SH-SY5Y (cell line): ENCODE measurements around the gene NAXE.

Source experiments
- GATA2 ChIP-seq: IDR thresholded peaks from 2 replicates; pipeline ENCODE4 v1.6.1; 2011; ENCODE audit warnings: mild to moderate bottlenecking, low read depth, low read length
- GATA3 ChIP-seq: IDR thresholded peaks from 2 replicates; pipeline ENCODE4 v1.6.1; 2011; ENCODE audit warnings: low read depth, mild to moderate bottlenecking, low read length, moderate library complexity

NAXE gene

DNA sequence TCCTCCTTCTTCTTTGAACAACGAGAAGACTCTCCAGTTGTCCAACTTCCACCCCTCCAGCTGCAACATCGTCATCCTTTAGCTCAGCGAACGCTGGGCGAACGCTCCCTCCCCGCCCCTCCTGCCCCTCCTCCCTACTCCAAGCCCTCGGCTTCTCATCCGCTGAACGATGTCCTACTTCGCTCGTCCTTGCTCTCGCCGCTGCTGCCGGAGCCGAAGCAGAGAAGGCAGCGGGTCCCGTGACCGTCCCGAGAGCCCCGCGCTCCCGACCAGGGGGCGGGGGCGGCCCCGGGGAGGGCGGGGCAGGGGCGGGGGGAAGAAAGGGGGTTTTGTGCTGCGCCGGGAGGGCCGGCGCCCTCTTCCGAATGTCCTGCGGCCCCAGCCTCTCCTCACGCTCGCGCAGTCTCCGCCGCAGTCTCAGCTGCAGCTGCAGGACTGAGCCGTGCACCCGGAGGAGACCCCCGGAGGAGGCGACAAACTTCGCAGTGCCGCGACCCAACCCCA lies 50.2 kb downstream of the NAXE start, which contains the start of gene BCAN:
Gene BCAN, plus strand, starts transcription at position 357 of the 504 bp plus-strand sequence. CDS start 3,938 bp downstream, outside the sequence.
- TF ChIP-seq GATA3 = no peak
- no peak for TF ChIP-seq GATA2

DNA sequence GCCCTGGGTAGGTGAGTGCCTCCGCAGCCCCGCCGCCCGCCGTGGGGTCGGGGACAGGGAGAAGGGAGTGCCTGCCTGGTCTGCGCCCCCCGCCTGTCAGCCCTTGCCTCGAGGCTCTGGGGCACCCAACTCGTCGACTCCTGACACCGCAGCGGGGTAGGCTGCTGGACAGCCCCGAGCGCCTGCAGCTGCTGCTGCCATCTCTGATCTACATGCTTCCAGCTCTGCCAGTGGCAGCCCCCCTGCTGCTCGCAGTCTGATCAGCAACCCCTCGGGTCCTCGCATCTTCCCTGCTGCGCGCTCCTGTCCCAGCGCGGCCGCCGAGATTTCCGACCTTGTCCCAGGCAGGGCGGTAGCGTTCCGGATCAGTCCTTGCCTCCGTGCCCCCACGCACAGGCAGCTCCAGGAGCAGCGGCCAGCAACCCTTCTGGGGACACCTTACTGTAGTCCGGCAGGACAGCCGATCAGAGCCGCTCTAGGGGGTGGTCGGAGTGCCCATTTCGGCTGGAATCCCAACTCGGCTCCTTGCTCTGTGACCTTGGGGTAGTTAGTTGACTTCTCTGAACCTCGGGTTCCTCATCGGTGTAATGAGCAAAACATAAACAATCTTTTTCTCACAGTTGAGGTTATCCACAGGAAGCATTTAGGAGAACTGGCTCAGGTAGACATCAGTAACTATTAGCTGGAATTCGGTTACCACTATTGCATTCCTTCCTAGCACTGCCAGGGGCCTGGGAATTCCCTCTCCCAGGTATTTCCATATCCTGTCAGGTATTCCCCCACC lies 50.9 kb downstream of the NAXE start:
- no peak for TF ChIP-seq GATA2
- TF ChIP-seq GATA3 = no peak

DNA sequence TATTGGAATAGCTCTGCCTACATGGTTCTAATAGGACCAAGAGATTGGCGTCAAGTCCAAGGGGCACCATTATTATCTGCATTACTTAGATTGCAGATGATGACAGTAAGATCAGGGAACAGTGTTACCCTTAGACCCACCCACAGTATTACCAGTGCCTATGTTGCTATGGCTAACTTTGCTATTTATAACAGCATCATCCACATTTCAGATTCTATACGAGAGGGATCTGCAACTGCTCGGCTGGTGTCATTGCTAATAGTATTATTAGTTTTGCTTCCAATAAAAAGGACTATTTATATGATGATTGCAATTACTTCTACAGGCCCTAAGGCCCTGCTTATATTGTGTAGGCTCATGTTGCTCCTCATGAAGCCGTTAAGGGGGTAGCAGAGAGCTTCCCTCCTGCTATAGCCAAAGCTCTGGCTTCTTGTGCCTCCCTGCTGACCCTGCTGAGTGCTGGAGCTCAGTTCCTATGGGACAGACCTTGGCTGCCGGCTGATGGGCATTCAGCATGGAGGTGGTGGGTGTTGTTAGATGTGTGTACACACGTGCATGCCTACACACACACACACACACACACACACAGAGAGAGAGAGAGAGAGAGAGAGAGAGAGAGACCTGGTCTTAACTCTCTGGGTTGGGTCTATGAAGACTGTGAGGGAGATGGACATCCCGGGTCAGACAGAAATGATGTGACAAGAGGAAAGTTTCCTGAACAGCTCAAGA lies 51.6 kb downstream of the NAXE start:
- TF ChIP-seq GATA3 (no peak), GATA2 (no peak)

DNA sequence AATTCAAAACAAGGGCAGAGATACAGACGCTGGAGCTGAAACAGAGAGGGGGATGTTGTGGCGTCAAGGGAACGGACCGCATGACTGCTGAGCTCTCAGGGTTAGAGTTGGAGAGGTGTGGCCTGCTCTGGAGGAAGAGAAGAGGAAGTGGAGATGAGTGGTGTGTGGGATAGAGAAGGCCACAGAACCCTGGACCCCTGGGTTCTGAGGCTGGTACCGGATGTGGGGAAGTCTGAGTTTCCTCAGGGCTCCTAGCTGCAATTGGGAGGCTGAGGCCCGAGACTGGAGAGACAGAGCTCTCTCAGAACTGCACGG lies 52.2 kb downstream of the NAXE start:
- TF ChIP-seq GATA3 (no peak), GATA2 (no peak)
